Stimulated activated CD4-positive, alpha-beta T cell treated with anti-CD3 and anti-CD28 coated beads, TNF-alpha, amount 100 ng/mL, for 24 hours (primary cell): ENCODE data around the gene DNM2.
"Not testable (repeated sequence)": the region's sequence is repeated elsewhere in the genome, so short reads cannot be mapped to it uniquely, and the experiment has no call there.

Experiments used
- DNase-seq, 3 experiments: peaks; one replicate each; pipeline ENCODE4 v3.0.0-alpha.2; 2020; ENCODE audit warnings: low read depth in 3 of 3

The DNM2 gene

GRCh38 chr19:10751109-10751953 is 33.5 kb downstream of the DNM2 start:
- no peak for DNase-seq

- DNase-seq, result no peak
Observed at GRCh38 chr19:10752237-10752912, 34.5 kb downstream of the DNM2 start.

- DNase-seq, result no peak
Observed at GRCh38 chr19:10752913-10753704, 35.2 kb downstream of the DNM2 start.

- DNase-seq, result no peak
Observed at GRCh38 chr19:10756371-10756770, 38.5 kb downstream of the DNM2 start.

GRCh38 chr19:10756791-10757190 is 38.9 kb downstream of the DNM2 start:
- no peak for DNase-seq

GRCh38 chr19:10758050-10758449 is 40.2 kb downstream of the DNM2 start:
- not testable (repeated sequence) for DNase-seq

- no peak for DNase-seq
Observed at GRCh38 chr19:10758978-10759377, 41.1 kb downstream of the DNM2 start.

GRCh38 chr19:10760273-10760944 is 42.5 kb downstream of the DNM2 start:
- peak in 2 of 3 experiments; percentile 23 to 37 for DNase-seq

- DNase-seq, result no peak
Observed at GRCh38 chr19:10761443-10762250, 43.8 kb downstream of the DNM2 start.

- DNase-seq, result peak in 1 of 3 experiments; percentile 19
Observed at GRCh38 chr19:10762656-10763055, 44.8 kb downstream of the DNM2 start.

- DNase-seq, result no peak
Observed at GRCh38 chr19:10763411-10763810, 45.5 kb downstream of the DNM2 start.

GRCh38 chr19:10763828-10764339 is 46.0 kb downstream of the DNM2 start:
- no peak for DNase-seq

- no peak for DNase-seq
Observed at GRCh38 chr19:10764340-10764894, 46.5 kb downstream of the DNM2 start.

GRCh38 chr19:10766049-10766623 is 48.3 kb downstream of the DNM2 start:
- DNase-seq, result no peak

GRCh38 chr19:10766671-10767201 is 48.9 kb downstream of the DNM2 start:
- no peak for DNase-seq

GRCh38 chr19:10767726-10768125 is 49.8 kb downstream of the DNM2 start:
- no peak for DNase-seq

- no peak for DNase-seq
Observed at GRCh38 chr19:10768369-10768768, 50.5 kb downstream of the DNM2 start.

GRCh38 chr19:10768936-10769335 is 51.1 kb downstream of the DNM2 start:
- no peak for DNase-seq
